ENCODE data around the gene EIPR1.

The EIPR1 gene

DNA sequence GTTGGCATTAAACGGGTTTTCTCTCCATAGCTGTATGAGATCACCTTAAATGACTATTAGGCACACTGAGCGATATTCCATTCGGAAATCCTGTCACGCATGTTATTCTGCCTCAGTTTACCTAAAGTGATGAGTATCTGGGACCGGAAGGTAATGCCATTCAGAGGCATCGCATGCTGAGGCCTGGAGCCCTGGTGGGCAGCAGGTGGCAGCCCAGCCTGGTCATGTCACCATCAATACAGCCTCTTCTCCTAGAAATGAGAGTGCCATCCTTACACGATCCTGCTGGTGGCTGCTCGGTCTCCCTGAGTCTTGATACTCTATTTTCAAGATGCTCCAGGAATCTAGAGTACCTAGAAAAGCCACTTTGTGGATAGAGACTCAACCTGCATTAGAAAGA is 119.8 kb downstream of the EIPR1 start:
- Histone ChIP-seq H3K9me3 (ENCODE audit: severe bottlenecking) (peaks cover 3% of the 10 kb centered on the region), H3K27me3 (ENCODE audit: insufficient read depth, low read depth, severe bottlenecking) (no peaks in the 10 kb centered on the region), H3K36me3 (peaks cover 10% of the 10 kb centered on the region), H3K4me3 (ENCODE audit: low read depth, low read length) (no peak overlapping the region), H3K27ac (no peak overlapping the region)
- no peak for DNase-seq
- no peak for TF ChIP-seq CTCF (IDR thresholded peaks at IDR 0.05; ENCODE audit: low read depth, low read length)

- no peak for TF ChIP-seq CTCF (IDR thresholded peaks at IDR 0.05; ENCODE audit: low read depth, low read length)
- H3K9me3 ChIP-seq (ENCODE audit: severe bottlenecking) = peaks cover 3% of the 10 kb centered on the region
- DNase-seq = no peak
These were observed 120.5 kb downstream of the EIPR1 start for GRCh38 chr2:3257166-3257565.

GRCh38 chr2:3256605-3257004 is 121.0 kb downstream of the EIPR1 start:
- Histone ChIP-seq H3K27me3 (ENCODE audit: insufficient read depth, low read depth, severe bottlenecking) (no peaks in the 10 kb centered on the region), H3K9me3 (ENCODE audit: severe bottlenecking) (peaks cover 3% of the 10 kb centered on the region), H3K4me3 (ENCODE audit: low read depth, low read length) (no peak overlapping the region), H3K27ac (no peak overlapping the region), H3K36me3 (peaks cover 10% of the 10 kb centered on the region)
- no peak for TF ChIP-seq CTCF (IDR thresholded peaks at IDR 0.05; ENCODE audit: low read depth, low read length)
- no peak for DNase-seq

More at GRCh38 chr2:3257166-3257565, 120.5 kb downstream of the EIPR1 start:
- Histone ChIP-seq H3K27me3 (ENCODE audit: insufficient read depth, low read depth, severe bottlenecking) (no peaks in the 10 kb centered on the region), H3K36me3 (peaks cover 10% of the 10 kb centered on the region), H3K4me3 (ENCODE audit: low read depth, low read length) (no peak overlapping the region), H3K27ac (no peak overlapping the region)

GRCh38 chr2:3256157-3256556 is 121.5 kb downstream of the EIPR1 start:
- H3K9me3 ChIP-seq (ENCODE audit: severe bottlenecking) = peaks cover 3% of the 10 kb centered on the region
- DNase-seq = no peak
- H3K4me3 ChIP-seq (ENCODE audit: low read depth, low read length) = no peak overlapping the region
- TF ChIP-seq CTCF (IDR thresholded peaks at IDR 0.05; ENCODE audit: low read depth, low read length) = no peak
- no peak overlapping the region for H3K27ac ChIP-seq
- no peaks in the 10 kb centered on the region for H3K27me3 ChIP-seq (ENCODE audit: insufficient read depth, low read depth, severe bottlenecking)
- peaks cover 10% of the 10 kb centered on the region for H3K36me3 ChIP-seq

DNA sequence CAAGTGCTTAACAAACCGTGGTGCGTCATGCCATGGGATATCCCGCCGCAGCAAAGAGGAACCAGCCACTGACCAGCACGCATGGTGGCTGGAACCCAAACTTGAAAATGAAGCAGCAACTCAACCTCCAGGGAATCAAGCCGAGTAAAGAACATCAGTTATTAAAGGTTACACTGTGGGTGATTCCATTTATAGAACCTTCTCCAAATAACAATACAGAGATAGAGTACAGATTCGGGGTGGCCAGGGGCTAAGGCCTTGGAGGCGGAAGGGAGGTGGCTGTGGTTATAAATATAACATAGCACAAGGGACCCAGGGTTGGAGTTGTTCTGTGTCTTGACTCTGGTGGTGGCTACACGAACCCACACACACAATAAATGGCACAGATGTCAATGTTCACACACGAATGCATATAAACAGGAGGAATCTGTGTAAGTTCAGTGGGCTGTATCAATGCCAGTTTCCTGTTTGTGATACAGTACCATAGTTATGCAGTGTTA is 123.1 kb downstream of the EIPR1 start:
- TF ChIP-seq CTCF (IDR thresholded peaks at IDR 0.05; ENCODE audit: low read depth, low read length) = no peak
- Histone ChIP-seq H3K27ac (no peak overlapping the region), H3K36me3 (peaks cover 10% of the 10 kb centered on the region), H3K4me3 (ENCODE audit: low read depth, low read length) (no peak overlapping the region), H3K27me3 (ENCODE audit: insufficient read depth, low read depth, severe bottlenecking) (no peaks in the 10 kb centered on the region), H3K9me3 (ENCODE audit: severe bottlenecking) (peaks cover 3% of the 10 kb centered on the region)
- DNase-seq = no peak

DNA sequence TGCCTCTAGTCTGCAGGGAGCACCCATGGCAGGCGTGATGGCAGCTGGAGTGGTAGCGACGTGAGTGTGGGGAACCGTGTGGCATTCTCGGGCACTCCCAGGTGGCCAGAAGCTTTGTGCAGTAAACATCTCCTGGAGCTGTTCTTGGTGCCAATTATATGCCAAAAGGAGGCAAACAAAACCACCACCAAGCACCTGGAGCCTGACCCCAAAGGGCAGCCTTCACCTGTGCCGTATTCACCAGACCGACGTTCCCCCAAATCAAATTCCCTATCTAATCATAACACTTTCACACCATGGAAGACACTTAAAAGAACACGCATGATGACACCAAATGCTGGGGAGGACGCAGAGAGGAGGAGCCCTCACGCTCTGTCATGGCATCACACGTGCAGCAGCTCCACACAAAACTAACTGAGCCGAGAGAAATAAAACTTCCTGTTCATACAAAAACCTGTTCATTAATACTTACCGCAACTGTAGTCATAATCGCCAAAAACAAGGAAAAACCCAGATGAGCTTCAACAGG is 123.6 kb downstream of the EIPR1 start:
- Histone ChIP-seq H3K36me3 (peaks cover 10% of the 10 kb centered on the region), H3K9me3 (ENCODE audit: severe bottlenecking) (peaks cover 7% of the 10 kb centered on the region), H3K27ac (no peak overlapping the region), H3K27me3 (ENCODE audit: insufficient read depth, low read depth, severe bottlenecking) (no peaks in the 10 kb centered on the region), H3K4me3 (ENCODE audit: low read depth, low read length) (no peak overlapping the region)
- DNase-seq = no peak
- no peak for TF ChIP-seq CTCF (IDR thresholded peaks at IDR 0.05; ENCODE audit: low read depth, low read length)

Data from WERI-Rb-1 (cell line).